ENCODE measurements around the gene TBC1D12. TPM values are rescaled to one million over a fixed set of nuclear protein-coding genes. Genes with fewer than 3 reads are reported as not detected.

The TBC1D12 gene
- total RNA-seq, 1 donor from 2014 or later, result 10.1 TPM

DNA sequence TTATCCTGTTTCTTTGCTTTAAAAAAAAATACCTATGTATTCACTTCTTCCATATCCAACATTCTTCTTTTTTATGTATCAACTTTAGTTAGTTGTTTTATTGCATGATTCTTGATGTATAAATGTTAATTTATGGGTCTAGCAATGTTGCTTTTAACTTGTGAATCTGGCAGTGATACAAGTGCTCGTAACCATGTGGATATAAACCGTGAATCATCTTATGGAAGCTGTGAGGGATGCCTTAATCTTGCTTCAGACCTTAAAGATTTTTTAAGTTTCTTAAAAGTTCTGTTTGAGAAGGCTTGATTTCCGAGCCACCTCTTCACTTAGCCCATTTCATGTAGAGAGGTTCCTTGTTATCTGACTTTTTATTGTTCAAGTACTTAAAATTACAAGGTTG is 169.2 kb downstream of the TBC1D12 start:
- Mint-ChIP-seq H3K36me3 (peaks cover 19% of the 10 kb centered on the region), H3K4me3 (no peak overlapping the region), H3K9me3 (no peaks in the 10 kb centered on the region), H3K27me3 (ENCODE audit: low read depth) (no peaks in the 10 kb centered on the region), H3K27ac (peak overlapping the region; percentile 10), H3K4me1 (peaks cover 4% of the 10 kb centered on the region)
- DNase-seq (ENCODE audit: low spot score in 2 of 2, unreplicated experiment in 2 of 2), result no peak
- TF ChIP-seq, protein P1, sequence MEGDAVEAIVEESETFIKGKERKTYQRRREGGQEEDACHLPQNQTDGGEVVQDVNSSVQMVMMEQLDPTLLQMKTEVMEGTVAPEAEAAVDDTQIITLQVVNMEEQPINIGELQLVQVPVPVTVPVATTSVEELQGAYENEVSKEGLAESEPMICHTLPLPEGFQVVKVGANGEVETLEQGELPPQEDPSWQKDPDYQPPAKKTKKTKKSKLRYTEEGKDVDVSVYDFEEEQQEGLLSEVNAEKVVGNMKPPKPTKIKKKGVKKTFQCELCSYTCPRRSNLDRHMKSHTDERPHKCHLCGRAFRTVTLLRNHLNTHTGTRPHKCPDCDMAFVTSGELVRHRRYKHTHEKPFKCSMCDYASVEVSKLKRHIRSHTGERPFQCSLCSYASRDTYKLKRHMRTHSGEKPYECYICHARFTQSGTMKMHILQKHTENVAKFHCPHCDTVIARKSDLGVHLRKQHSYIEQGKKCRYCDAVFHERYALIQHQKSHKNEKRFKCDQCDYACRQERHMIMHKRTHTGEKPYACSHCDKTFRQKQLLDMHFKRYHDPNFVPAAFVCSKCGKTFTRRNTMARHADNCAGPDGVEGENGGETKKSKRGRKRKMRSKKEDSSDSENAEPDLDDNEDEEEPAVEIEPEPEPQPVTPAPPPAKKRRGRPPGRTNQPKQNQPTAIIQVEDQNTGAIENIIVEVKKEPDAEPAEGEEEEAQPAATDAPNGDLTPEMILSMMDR (IDR thresholded peaks at IDR 0.05; ENCODE audit: unreplicated experiment), result no peak

DNA sequence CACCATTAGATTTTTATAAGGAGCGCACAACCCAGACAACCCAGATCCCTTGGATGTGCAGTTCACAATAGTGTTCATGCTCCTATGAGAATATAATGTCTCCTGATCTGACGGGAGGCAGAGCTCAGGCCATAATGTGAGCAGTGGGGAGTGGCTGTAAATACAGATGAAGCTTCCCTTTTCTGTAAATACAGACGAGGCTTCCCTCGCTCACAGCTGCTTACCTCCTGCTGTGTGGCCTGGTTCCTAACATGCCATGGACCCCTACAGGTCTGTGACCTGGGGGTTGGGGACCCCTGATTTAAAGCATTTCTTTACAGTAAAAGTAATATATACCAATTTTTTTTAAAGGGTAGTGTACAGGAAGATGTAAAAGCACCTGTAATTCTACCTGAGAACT is 176.4 kb downstream of the TBC1D12 start:
- no peak overlapping the region for H3K27ac Mint-ChIP-seq
- H3K27me3 Mint-ChIP-seq (ENCODE audit: low read depth), result no peaks in the 10 kb centered on the region
- peaks cover 15% of the 10 kb centered on the region for H3K36me3 Mint-ChIP-seq

DNA sequence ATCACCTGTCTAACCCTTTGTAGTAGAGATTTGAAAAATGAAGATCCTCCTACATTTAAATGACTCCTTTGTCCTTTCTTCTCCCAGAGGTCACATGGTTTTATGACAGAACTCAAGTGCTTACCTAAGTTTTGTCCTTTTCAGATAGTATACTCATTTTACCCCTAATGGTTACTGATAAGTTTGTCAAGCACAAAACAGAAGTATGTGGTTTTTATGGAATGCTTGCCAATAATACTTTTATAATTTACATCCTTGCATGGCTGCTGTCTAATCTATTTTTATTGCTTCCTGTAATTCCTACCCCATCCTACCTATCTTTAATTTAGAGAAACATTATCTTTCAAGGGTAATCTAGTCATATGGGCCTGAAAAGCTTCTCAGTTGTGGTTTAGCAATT is 180.8 kb downstream of the TBC1D12 start:
- TF ChIP-seq, protein P1 (IDR thresholded peaks at IDR 0.05; ENCODE audit: unreplicated experiment), result no peak
- no peak overlapping the region for H3K4me3 Mint-ChIP-seq
- peaks cover 25% of the 10 kb centered on the region for H3K4me1 Mint-ChIP-seq
- DNase-seq (ENCODE audit: low spot score in 2 of 2, unreplicated experiment in 2 of 2), result no peak
- H3K27ac Mint-ChIP-seq, result peak overlapping the region; percentile 64
- no peaks in the 10 kb centered on the region for H3K9me3 Mint-ChIP-seq
- H3K27me3 Mint-ChIP-seq (ENCODE audit: low read depth), result no peaks in the 10 kb centered on the region
- peaks cover 13% of the 10 kb centered on the region for H3K36me3 Mint-ChIP-seq

More for the DNA sequence above, 176.4 kb downstream of the TBC1D12 start:
- DNase-seq (ENCODE audit: low spot score in 2 of 2, unreplicated experiment in 2 of 2), result no peak
- Mint-ChIP-seq H3K4me3 (no peak overlapping the region), H3K9me3 (no peaks in the 10 kb centered on the region), H3K4me1 (peaks cover 24% of the 10 kb centered on the region)
- TF ChIP-seq, protein P1 (IDR thresholded peaks at IDR 0.05; ENCODE audit: unreplicated experiment), result no peak

Other genes with a start within 250 kb of the TBC1D12 start
- 23.7 to 26.2 TPM (median 25.5 TPM) in 3 replicates for gene NOC3L, start 39.6 kb upstream of the TBC1D12 start, total RNA-seq
- 65.4 to 67.4 TPM (median 66.4 TPM) in 3 replicates for gene HELLS, start 143.2 kb downstream of the TBC1D12 start, total RNA-seq